Naive B cell (primary cell): ENCODE data around the gene SPIRE2. TPM values are rescaled to one million over a fixed set of nuclear protein-coding genes. Genes with fewer than 3 reads are reported as not detected.
"Not testable (repeated sequence)": the region's sequence is repeated elsewhere in the genome, so short reads cannot be mapped to it uniquely, and the experiment has no call there.

Source experiments
- ATAC-seq, 2 donors: fragments of 150-1000 bp; cut with Tn5 transposase; 2 replicates each; pipeline ENCODE4 v1.10.0; 2021; ENCODE audit warnings: low read depth in 2 of 2, mild to moderate bottlenecking in 2 of 2, moderate library complexity in 2 of 2
- DNase-seq: peaks from one replicate; pipeline ENCODE4 v3.0.0; 2022
- H3K27ac Mint-ChIP-seq, 6 donors: one replicate each; pipeline ENCODE4 v1.8.0; 2020 to 2022; ENCODE audit warnings: mild to moderate bottlenecking in 6 of 6, mixed read lengths in 6 of 6, moderate library complexity in 5 of 6, inconsistent platforms in 2 of 6
- H3K27me3 Mint-ChIP-seq, 3 donors: one replicate each; pipeline ENCODE4 v1.8.0; 2021 to 2022; ENCODE audit warnings: mixed read lengths in 3 of 3, mild to moderate bottlenecking in 1 of 3
- H3K36me3 Mint-ChIP-seq, 2 donors: one replicate each; pipeline ENCODE4 v1.8.0; 2020 to 2022; ENCODE audit warnings: mixed read lengths in 2 of 2, inconsistent platforms in 1 of 2, mild to moderate bottlenecking in 1 of 2
- H3K4me1 Mint-ChIP-seq, 3 donors: one replicate each; pipeline ENCODE4 v1.8.0; 2020 to 2022; ENCODE audit warnings: mixed read lengths in 3 of 3, inconsistent platforms in 1 of 3, mild to moderate bottlenecking in 1 of 3, moderate library complexity in 1 of 3
- H3K4me3 Mint-ChIP-seq, 8 donors: one replicate each; pipeline ENCODE4 v1.8.0; 2020 to 2022; ENCODE audit warnings: mild to moderate bottlenecking in 8 of 8, mixed read lengths in 8 of 8, moderate library complexity in 8 of 8, inconsistent platforms in 2 of 8
- H3K9me3 Mint-ChIP-seq, 7 donors: one replicate each; pipeline ENCODE4 v1.8.0; 2020 to 2022; ENCODE audit warnings: mixed read lengths in 7 of 7, mild to moderate bottlenecking in 5 of 7, inconsistent platforms in 2 of 7, moderate library complexity in 1 of 7
- polyA plus RNA-seq, 6 donors: library from polyadenylated mRNA; unstranded; fragments of 300-500 nt; fragmentation: Illumina TruSeq; gene quantifications; one replicate each; pipeline ENCODE4 v1.2.3, GENCODE V29; 2021; ENCODE audit warnings: low read depth in 6 of 6

SPIRE2 gene
- polyA plus RNA-seq, 6 donors from 2014 or later, result 0.09 to 0.57 (median 0.20) TPM; not detected in 3

DNA sequence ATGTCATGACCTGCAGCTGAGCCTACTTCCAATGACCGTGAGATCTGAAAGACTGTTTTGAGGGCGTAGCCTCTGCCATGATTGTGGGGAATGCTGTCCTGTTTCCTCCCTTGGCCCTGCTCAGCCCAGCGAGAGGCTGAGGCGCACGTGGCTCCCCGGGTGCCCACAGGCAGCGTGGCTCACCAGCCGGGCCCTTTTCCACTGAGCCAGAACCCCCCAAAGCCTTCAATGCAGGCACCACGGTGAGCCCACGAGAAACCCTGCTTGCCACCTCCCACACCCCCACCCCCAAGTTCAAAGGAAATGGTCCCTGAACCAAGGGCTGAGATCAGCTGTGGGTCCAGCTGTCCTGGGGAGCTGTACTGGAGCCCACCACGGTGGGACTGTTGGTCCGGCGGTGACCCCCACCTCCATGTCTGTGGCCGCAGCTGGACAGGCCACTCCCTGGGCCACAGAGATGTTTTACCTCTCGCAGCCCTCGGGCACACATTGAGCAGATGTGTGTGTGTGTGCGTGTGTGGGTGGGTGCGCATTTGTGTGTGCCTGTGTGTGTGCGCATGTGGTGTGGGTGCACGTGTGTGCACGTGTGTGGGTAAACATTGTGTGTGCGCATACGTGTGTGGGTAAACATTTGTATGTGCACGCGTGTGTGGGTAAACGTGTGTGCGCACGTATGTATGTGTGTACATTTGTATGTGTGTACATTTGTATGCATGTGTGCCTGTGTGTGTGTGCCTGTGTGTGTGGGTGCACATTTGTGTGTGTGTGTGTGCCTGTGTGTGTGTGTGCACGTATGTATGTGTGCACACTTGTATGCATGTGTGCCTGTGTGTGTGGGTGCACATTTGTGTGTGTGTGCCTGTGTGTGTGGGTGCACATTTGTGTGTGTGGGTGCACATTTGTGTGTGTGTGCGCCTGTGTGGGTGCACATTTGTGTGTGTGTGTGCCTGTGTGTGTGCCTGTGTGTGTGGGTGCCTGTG is 85.4 kb downstream of the SPIRE2 start:
- no peak for DNase-seq
- ATAC-seq, result no peak
- Mint-ChIP-seq H3K4me1 (peaks cover 7 to 41% (median 34%) of the 10 kb centered on the region in 3 donors), H3K4me3 (peak overlapping the region in 1 of 8 donors; percentile 29), H3K27me3 (peaks cover 0 to 4% (median 4%) of the 10 kb centered on the region in 3 donors), H3K27ac (no peak overlapping the region), H3K9me3 (no peaks in the 10 kb centered on the region), H3K36me3 (no peaks in the 10 kb centered on the region)

DNA sequence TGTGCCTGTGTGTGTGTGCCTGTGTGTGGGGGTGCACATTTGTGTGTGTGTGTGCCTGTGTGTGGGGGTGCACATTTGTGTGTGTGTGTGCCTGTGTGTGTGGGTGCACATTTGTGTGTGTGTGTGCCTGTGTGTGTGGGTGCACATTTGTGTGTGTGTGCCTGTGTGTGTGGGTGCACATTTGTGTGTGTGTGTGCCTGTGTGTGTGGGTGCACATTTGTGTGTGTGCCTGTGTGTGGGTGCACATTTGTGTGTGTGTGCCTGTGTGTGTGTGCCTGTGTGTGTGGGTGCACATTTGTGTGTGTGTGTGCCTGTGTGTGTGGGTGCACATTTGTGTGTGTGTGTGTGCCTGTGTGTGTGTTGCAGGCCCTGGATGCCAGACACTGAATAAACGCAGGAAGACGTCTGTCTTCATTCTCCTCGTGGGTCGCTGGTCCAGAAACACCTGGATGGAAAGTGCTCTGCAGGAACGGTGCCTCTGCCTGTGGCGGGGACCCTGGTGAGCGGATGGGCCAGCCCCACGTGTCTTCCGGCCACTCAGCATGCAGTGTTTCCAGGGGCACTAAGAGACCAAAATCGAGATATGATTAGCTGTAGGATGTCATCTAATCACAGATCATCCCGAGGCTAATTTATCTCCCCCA is 86.5 kb downstream of the SPIRE2 start:
- not testable (repeated sequence) for H3K4me3 Mint-ChIP-seq, H3K27ac Mint-ChIP-seq, H3K36me3 Mint-ChIP-seq, ATAC-seq, DNase-seq, H3K9me3 Mint-ChIP-seq
- H3K27me3 Mint-ChIP-seq, result peaks cover 0 to 12% (median 10%) of the 10 kb centered on the region in 3 donors
- H3K4me1 Mint-ChIP-seq, result peaks cover 10 to 40% (median 31%) of the 10 kb centered on the region in 3 donors

- no peaks in the 10 kb centered on the region for H3K9me3 Mint-ChIP-seq
- DNase-seq, result no peak
- no peak overlapping the region for H3K27ac Mint-ChIP-seq
- H3K27me3 Mint-ChIP-seq, result peaks cover 4 to 17% (median 16%) of the 10 kb centered on the region in 3 donors
- no peak for ATAC-seq
- H3K36me3 Mint-ChIP-seq, result no peaks in the 10 kb centered on the region
- peaks cover 14 to 39% (median 32%) of the 10 kb centered on the region in 3 donors for H3K4me1 Mint-ChIP-seq
- peak overlapping the region in 2 of 8 donors; percentile 47 to 75 for H3K4me3 Mint-ChIP-seq
These were observed 87.3 kb downstream of the SPIRE2 start for GRCh38 chr16:89915303-89916232.

DNA sequence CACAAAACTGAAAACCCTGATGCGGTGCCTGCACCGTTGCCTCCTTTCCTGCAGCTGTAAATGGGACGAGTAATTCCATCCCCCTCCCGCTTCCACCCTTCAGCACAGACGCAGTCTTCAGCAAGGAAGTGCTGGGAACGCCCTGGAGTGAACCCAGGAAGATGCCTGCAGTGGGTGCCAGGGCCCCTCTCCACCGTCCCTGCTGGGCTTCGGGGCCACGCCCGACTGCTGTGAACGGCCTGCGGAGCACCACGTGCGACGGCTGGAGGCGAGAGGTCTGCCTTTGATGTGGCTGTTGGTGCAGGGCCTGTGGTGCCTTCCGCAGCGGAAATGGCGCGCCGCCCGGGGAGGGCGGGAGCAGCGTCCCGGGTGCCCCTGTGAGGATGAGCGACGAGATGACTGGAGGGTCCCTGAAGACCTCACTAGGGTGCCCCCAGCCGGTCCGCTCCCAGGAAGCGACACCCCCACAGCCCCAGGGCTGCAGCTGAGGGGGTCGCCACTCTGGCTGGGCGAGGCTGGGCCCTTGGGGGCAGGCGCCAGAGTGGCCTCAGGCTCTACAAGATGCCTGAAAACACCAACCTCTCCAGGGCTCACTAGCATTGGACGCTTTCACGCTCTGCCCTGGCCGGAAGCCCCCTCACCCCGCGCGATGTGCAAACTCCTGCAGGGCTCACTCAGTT is 89.6 kb downstream of the SPIRE2 start:
- H3K36me3 Mint-ChIP-seq, result no peaks in the 10 kb centered on the region
- H3K9me3 Mint-ChIP-seq, result no peaks in the 10 kb centered on the region
- peak; percentile 69 to 77 for ATAC-seq
- peak overlapping the region in 2 of 6 donors; percentile 81 to 88 for H3K27ac Mint-ChIP-seq
- peaks cover 17 to 41% (median 38%) of the 10 kb centered on the region in 3 donors for H3K4me1 Mint-ChIP-seq
- H3K4me3 Mint-ChIP-seq, result peak overlapping the region; percentile 72 to 88 (median 74)
- H3K27me3 Mint-ChIP-seq, result peaks cover 9 to 29% (median 16%) of the 10 kb centered on the region in 3 donors
- DNase-seq, result peak; percentile 63

DNA sequence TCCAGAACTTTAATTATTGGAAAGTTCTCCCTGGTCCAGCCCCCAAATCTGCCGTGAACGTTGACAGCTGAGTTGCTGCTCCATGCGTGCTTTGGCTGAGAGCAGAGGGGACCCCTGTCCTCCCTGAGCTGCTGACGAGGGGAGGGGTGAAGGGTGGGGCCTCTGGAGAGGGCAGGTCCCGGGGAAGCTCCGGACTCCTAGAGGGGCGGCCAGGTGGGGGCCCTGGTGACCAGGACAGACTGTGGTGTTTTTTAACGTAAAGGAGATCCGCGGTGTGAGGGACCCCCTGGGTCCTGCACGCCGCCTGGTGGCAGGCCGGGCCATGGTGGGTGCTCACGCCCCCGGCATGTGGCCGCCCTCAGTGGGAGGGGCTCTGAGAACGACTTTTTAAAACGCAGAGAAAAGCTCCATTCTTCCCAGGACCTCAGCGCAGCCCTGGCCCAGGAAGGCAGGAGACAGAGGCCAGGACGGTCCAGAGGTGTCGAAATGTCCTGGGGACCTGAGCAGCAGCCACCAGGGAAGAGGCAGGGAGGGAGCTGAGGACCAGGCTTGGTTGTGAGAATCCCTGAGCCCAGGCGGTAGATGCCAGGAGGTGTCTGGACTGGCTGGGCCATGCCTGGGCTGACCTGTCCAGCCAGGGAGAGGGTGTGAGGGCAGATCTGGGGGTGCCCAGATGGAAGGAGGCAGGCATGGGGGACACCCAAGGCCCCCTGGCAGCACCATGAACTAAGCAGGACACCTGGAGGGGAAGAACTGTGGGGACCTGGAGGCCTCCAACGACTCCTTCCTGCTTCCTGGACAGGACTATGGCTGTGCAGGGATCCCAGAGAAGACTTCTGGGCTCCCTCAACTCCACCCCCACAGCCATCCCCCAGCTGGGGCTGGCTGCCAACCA is 90.4 kb downstream of the SPIRE2 start, which contains the start of gene MC1R:
Gene MC1R (plus strand): TSS at position 410 of the 895 bp plus-strand sequence. CDS start 397 bp downstream, at position 807.
- peaks cover 9 to 30% (median 16%) of the 10 kb centered on the region in 3 donors for H3K27me3 Mint-ChIP-seq
- no peaks in the 10 kb centered on the region for H3K36me3 Mint-ChIP-seq
- H3K27ac Mint-ChIP-seq, result peak within 1 kb of the TSS in 3 of 6 donors; percentile 37 to 88 (median 81)
- H3K4me3 Mint-ChIP-seq, result peak within 1 kb of the TSS; percentile 72 to 88 (median 74)
- peak; percentile 60 to 66 for ATAC-seq
- no peaks in the 10 kb centered on the region for H3K9me3 Mint-ChIP-seq
- DNase-seq, result peak; percentile 40
- peaks cover 17 to 36% (median 33%) of the 10 kb centered on the region in 3 donors for H3K4me1 Mint-ChIP-seq

GRCh38 chr16:89919535-89920406 is 91.5 kb downstream of the SPIRE2 start:
- ATAC-seq, result no peak

DNA sequence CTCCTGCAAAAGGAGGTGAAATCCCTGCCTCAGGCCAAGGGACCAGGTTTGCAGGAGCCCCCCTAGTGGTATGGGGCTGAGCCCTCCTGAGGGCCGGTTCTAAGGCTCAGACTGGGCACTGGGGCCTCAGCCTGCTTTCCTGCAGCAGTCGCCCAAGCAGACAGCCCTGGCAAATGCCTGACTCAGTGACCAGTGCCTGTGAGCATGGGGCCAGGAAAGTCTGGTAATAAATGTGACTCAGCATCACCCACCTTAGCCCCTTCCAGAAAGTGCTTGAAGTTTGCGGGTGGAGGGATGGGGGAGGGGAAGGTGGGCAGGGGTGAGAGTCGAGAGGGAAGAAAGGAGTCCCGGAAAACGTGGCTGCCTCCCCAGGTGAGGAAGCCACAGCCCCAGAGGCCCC is 92.4 kb downstream of the SPIRE2 start:
- ATAC-seq, result no peak
- Mint-ChIP-seq H3K4me1 (peaks cover 17 to 42% (median 40%) of the 10 kb centered on the region in 3 donors), H3K27me3 (peaks cover 9 to 48% (median 24%) of the 10 kb centered on the region in 3 donors)

More at GRCh38 chr16:89919535-89920406, 91.5 kb downstream of the SPIRE2 start:
- peak overlapping the region in 1 of 6 donors; percentile 37 for H3K27ac Mint-ChIP-seq
- H3K4me1 Mint-ChIP-seq, result peaks cover 17 to 36% (median 34%) of the 10 kb centered on the region in 3 donors
- no peaks in the 10 kb centered on the region for H3K36me3 Mint-ChIP-seq
- peaks cover 9 to 40% (median 24%) of the 10 kb centered on the region in 3 donors for H3K27me3 Mint-ChIP-seq
- peak overlapping the region in 7 of 8 donors; percentile 16 to 69 (median 45) for H3K4me3 Mint-ChIP-seq
- no peak for DNase-seq
- H3K9me3 Mint-ChIP-seq, result no peaks in the 10 kb centered on the region

More for the DNA sequence above, 92.4 kb downstream of the SPIRE2 start:
- Mint-ChIP-seq H3K9me3 (no peaks in the 10 kb centered on the region), H3K4me3 (peak overlapping the region in 3 of 8 donors; percentile 12 to 57 (median 25)), H3K27ac (peak overlapping the region in 1 of 6 donors; percentile 32), H3K36me3 (no peaks in the 10 kb centered on the region)
- DNase-seq, result no peak

Other genes starting within 250 kb of the SPIRE2 start
- gene DPEP1, start 214.8 kb upstream of the SPIRE2 start, polyA plus RNA-seq, result not detected
- gene CHMP1A, start 170.8 kb upstream of the SPIRE2 start, polyA plus RNA-seq, result 10 to 100 TPM; 63.0 to 91.4 (median 73.5) TPM
- 1 to 10 TPM in 5 of 6 donors, not detected in 1; 1.5 to 3.2 (median 2.5) TPM for gene SPATA33, start 170.6 kb upstream of the SPIRE2 start, polyA plus RNA-seq
- 10 to 100 TPM; 16.7 to 27.7 (median 19.6) TPM for gene CDK10, start 141.8 kb upstream of the SPIRE2 start, polyA plus RNA-seq
- gene SPATA2L, start 126.8 kb upstream of the SPIRE2 start, polyA plus RNA-seq, result 10 to 100 TPM in 1 of 6 donors, 1 to 10 TPM in 5; 5.9 to 18.8 (median 8.6) TPM
- gene VPS9D1, start 107.6 kb upstream of the SPIRE2 start, polyA plus RNA-seq, result under 1 TPM in 5 of 6 donors, not detected in 1; 0.14 to 0.88 (median 0.51) TPM
- gene ZNF276, start 106.9 kb upstream of the SPIRE2 start, polyA plus RNA-seq, result 10 to 100 TPM in 2 of 6 donors, 1 to 10 TPM in 3, under 1 TPM in 1; 0.22 to 32.6 (median 8.3) TPM
- 10 to 100 TPM; 11.7 to 30.5 (median 17.4) TPM for gene FANCA, start 11.8 kb upstream of the SPIRE2 start, polyA plus RNA-seq
- 100 to 1,000 TPM in 5 of 6 donors, 10 to 100 TPM in 1; 88.4 to 135 (median 108) TPM for gene TCF25, start 45.1 kb downstream of the SPIRE2 start, polyA plus RNA-seq
- gene MC1R, start 90.4 kb downstream of the SPIRE2 start, polyA plus RNA-seq, result under 1 TPM in 5 of 6 donors, not detected in 1; 0.12 to 0.62 (median 0.48) TPM
- 10 to 100 TPM in 1 of 6 donors, 1 to 10 TPM in 4, under 1 TPM in 1; 0.99 to 12.2 (median 5.0) TPM for gene TUBB3, start 94.9 kb downstream of the SPIRE2 start, polyA plus RNA-seq
- gene DEF8, start 120.3 kb downstream of the SPIRE2 start, polyA plus RNA-seq, result 100 to 1,000 TPM in 4 of 6 donors, 10 to 100 TPM in 2; 66.9 to 126 (median 105) TPM
- gene DBNDD1, start 191.0 kb downstream of the SPIRE2 start, polyA plus RNA-seq, result 100 to 1,000 TPM in 2 of 6 donors, 10 to 100 TPM in 4; 48.9 to 149 (median 68.5) TPM
- not detected for gene PRDM7, start 248.9 kb downstream of the SPIRE2 start, polyA plus RNA-seq